Panc1 (cell line): ENCODE measurements around the gene OXCT2. TPM values are rescaled to one million over a fixed set of nuclear protein-coding genes. Genes with fewer than 3 reads are reported as not detected.

Source experiments
- ATAC-seq: fragments of 200-7000 bp; cut with Tn5 transposase; 2 replicates; pipeline ENCODE4 v1.9.1; 2020; ENCODE audit warnings: mild to moderate bottlenecking, moderate library complexity
- BruUV-seq: library from RNA; stranded (reverse); fragments of 400-500 nt; replicated peaks from 2 replicates; lab custom pipeline; 2021; lab: Mats Ljungman, UMichigan
- CTCF ChIA-PET: fragments of 300-600 bp; sonication (Branson Sonifier 250); formaldehyde crosslinking; loops from one replicate; lab custom pipeline; 2022; ENCODE audit warnings: antibody characterized with exemption; lab: Charles Lee
- POLR2A ChIA-PET: fragments of 300-600 bp; sonication (Branson Sonifier 250); formaldehyde crosslinking; loops from one replicate; lab custom pipeline; 2022; ENCODE audit warnings: antibody characterized with exemption; lab: Charles Lee
- DNase-seq: peaks from one replicate; pipeline ENCODE4 v3.0.0-alpha.2; 2010; ENCODE audit warnings: low read depth, low spot score
- H3K27ac ChIP-seq: 2 replicates; pipeline ENCODE4 v1.5.1; 2011; ENCODE audit warnings: mild to moderate bottlenecking, low read length, inconsistent platforms
- H3K27me3 ChIP-seq: fragments of 200-500 bp; sonication (Bioruptor generic); 2 replicates; pipeline ENCODE4 v1.6.0; 2014; ENCODE audit warnings: low read length, inconsistent platforms; ENCODE audit not compliant: control insufficient read depth, insufficient read depth
- H3K36me3 ChIP-seq: fragments of 200-500 bp; sonication (Bioruptor generic); 2 replicates; pipeline ENCODE4 v1.5.1; 2014; ENCODE audit warnings: inconsistent platforms, mild to moderate bottlenecking, low read length, moderate library complexity; ENCODE audit not compliant: control insufficient read depth, insufficient read depth
- H3K4me1 ChIP-seq: 2 replicates; pipeline ENCODE4 v1.5.1; 2011; ENCODE audit warnings: inconsistent platforms, mild to moderate bottlenecking, low read length, moderate library complexity; ENCODE audit not compliant: control insufficient read depth, insufficient read depth
- H3K4me3 ChIP-seq, 2 experiments: 2 replicates each; pipeline ENCODE4 v1.5.1; 2011 to 2012; ENCODE audit warnings: low read depth in 2 of 2, low read length in 2 of 2, mild to moderate bottlenecking in 2 of 2, inconsistent platforms in 1 of 2, moderate library complexity in 1 of 2
- H3K9me3 ChIP-seq: fragments of 200-500 bp; sonication (Bioruptor generic); 2 replicates; pipeline ENCODE4 v1.5.1; 2014; ENCODE audit warnings: low read depth, mild to moderate bottlenecking, inconsistent platforms, low read length, moderate library complexity; ENCODE audit not compliant: control insufficient read depth, insufficient read depth
- POLR2AphosphoS5 ChIP-seq: IDR thresholded peaks from 2 replicates; pipeline ENCODE4 v1.6.1; 2012; ENCODE audit warnings: mild to moderate bottlenecking, low read depth, low read length, moderate library complexity
- SIN3A ChIP-seq: IDR thresholded peaks from 2 replicates; pipeline ENCODE4 v1.6.1; 2012; ENCODE audit warnings: low read depth, mild to moderate bottlenecking, low read length, moderate library complexity, borderline replicate concordance; ENCODE audit not compliant: insufficient read depth
- TCF7L2 ChIP-seq: IDR thresholded peaks from 2 replicates; pipeline ENCODE4 v1.6.1; 2011; ENCODE audit warnings: mild to moderate bottlenecking, low read depth, low read length, inconsistent platforms
- in situ Hi-C: cut with HindIII; loops from 2 replicates; pipeline ENCODE4 v1.10.0; 2016; ENCODE audit warnings: low sequenced_read_pairs, low pct_unique_long_range_greater_than_20kb
- intact Hi-C: fragments of 100-400 bp; cut with micrococcal nuclease; formaldehyde crosslinking; loops from one replicate; pipeline ENCODE4 v1.10.0; 2022; ENCODE audit not compliant: unreplicated experiment
- total RNA-seq: library from RNA; stranded (reverse); gene quantifications from one replicate; pipeline ENCODE4 v1.2.1, GENCODE V29; 2021; ENCODE audit not compliant: unreplicated experiment
- TF ChIP-seq, protein P1 (sequence below): fragments of 450-650 bp; IDR thresholded peaks from 2 replicates; pipeline ENCODE4 v1.5.1; 2017; ENCODE audit warnings: mild to moderate bottlenecking
- TF ChIP-seq, protein P2 (sequence below), 2 experiments: IDR thresholded peaks; 2 replicates each; pipeline ENCODE4 v1.6.1; 2011 to 2012; ENCODE audit warnings: low read depth in 2 of 2, control low read depth in 1 of 2, low read length in 1 of 2, mild to moderate bottlenecking in 1 of 2, moderate library complexity in 1 of 2; ENCODE audit not compliant: insufficient read depth in 1 of 2

Gene OXCT2
- total RNA-seq, 1 experiment from 2014 or later = 1.9 TPM

DNA sequence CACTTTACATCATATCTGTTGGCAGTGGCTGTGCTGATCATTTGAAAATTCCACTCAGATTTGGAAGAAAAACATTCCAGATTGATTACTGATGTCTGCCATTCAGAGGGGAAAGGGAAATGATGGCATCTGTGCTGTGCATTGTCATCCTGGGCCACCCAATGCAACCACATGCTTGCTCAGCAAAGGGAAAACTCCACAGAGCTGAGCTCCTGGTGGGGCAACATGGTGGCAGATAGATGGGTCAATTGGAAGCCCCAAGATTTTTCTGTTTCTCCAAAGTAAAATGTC is 11.8 kb downstream of the OXCT2 start:
- in situ Hi-C loops (no loop called here), intact Hi-C loops (no loop called here)

DNA sequence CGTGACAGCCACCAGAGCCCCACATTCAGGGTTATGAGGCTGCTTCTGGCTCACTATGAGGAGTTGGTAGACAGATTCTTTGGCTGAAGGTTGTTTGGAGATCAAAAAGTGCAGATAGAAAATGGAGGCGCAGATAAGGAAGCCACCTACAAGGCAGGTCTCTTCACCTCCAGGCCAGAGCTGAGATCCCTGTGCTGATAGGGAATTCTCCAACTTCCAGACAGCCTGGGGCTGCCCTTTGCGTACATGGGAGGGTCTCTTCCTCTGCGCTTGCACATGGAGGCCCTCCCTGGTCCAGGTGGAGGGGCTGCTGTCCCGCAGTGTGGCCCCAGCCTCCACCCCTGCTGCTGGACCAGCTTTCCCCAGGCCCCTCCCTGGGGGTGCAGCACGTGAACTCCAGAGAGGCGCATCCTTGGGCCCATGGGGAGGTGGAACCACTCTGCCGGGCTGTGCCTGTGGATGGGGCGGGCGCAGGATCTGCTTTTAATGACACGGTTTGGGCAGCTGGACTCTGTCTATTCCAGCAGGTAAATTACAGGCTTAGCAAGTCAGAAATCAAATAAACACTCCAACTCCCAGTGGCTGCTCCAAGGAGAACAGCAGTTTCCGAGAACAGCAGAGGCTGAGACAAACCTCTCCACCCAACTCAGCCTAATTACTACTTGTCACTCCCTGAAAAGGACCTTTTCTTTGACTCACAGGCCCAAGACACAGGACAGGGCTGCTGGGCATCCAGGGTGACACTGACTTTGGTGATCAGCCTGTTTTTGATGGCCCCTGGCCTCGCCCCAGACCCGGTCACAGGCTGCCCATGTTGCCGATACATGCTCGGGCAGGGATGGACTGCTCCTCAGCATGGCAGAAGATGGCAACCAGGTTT is 12.4 kb downstream of the OXCT2 start:
- CTCF ChIA-PET = no interaction called here
- Histone ChIP-seq H3K4me1 (no peaks in the 10 kb centered on the region), H3K36me3 (peaks cover 2% of the 10 kb centered on the region; the same call in 1 of the 2 replicates), H3K27me3 (no peaks in the 10 kb centered on the region), H3K27ac (no peak overlapping the region), H3K9me3 (no peaks in the 10 kb centered on the region), H3K4me3 (no peak overlapping the region)
- POLR2A ChIA-PET = no interaction called here
- in situ Hi-C loops = no loop called here
- BruUV-seq = no TSS peak
- intact Hi-C loops = no loop called here
- TF ChIP-seq POLR2AphosphoS5 = no peak
- no peak for TF ChIP-seq SIN3A
- no peak for TF ChIP-seq TCF7L2
- TF ChIP-seq, protein P1, sequence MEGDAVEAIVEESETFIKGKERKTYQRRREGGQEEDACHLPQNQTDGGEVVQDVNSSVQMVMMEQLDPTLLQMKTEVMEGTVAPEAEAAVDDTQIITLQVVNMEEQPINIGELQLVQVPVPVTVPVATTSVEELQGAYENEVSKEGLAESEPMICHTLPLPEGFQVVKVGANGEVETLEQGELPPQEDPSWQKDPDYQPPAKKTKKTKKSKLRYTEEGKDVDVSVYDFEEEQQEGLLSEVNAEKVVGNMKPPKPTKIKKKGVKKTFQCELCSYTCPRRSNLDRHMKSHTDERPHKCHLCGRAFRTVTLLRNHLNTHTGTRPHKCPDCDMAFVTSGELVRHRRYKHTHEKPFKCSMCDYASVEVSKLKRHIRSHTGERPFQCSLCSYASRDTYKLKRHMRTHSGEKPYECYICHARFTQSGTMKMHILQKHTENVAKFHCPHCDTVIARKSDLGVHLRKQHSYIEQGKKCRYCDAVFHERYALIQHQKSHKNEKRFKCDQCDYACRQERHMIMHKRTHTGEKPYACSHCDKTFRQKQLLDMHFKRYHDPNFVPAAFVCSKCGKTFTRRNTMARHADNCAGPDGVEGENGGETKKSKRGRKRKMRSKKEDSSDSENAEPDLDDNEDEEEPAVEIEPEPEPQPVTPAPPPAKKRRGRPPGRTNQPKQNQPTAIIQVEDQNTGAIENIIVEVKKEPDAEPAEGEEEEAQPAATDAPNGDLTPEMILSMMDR = no peak
- TF ChIP-seq, protein P2, sequence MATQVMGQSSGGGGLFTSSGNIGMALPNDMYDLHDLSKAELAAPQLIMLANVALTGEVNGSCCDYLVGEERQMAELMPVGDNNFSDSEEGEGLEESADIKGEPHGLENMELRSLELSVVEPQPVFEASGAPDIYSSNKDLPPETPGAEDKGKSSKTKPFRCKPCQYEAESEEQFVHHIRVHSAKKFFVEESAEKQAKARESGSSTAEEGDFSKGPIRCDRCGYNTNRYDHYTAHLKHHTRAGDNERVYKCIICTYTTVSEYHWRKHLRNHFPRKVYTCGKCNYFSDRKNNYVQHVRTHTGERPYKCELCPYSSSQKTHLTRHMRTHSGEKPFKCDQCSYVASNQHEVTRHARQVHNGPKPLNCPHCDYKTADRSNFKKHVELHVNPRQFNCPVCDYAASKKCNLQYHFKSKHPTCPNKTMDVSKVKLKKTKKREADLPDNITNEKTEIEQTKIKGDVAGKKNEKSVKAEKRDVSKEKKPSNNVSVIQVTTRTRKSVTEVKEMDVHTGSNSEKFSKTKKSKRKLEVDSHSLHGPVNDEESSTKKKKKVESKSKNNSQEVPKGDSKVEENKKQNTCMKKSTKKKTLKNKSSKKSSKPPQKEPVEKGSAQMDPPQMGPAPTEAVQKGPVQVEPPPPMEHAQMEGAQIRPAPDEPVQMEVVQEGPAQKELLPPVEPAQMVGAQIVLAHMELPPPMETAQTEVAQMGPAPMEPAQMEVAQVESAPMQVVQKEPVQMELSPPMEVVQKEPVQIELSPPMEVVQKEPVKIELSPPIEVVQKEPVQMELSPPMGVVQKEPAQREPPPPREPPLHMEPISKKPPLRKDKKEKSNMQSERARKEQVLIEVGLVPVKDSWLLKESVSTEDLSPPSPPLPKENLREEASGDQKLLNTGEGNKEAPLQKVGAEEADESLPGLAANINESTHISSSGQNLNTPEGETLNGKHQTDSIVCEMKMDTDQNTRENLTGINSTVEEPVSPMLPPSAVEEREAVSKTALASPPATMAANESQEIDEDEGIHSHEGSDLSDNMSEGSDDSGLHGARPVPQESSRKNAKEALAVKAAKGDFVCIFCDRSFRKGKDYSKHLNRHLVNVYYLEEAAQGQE (IDR thresholded peaks at IDR 0.05; ENCODE audit: insufficient read depth in 1 of 2, low read depth in 2 of 2, low read length in 1 of 2) = no peak
- ATAC-seq (no peak), DNase-seq (no peak)

More for the DNA sequence above, 11.8 kb downstream of the OXCT2 start:
- BruUV-seq = no TSS peak
- Histone ChIP-seq H3K4me1 (no peaks in the 10 kb centered on the region), H3K27me3 (no peaks in the 10 kb centered on the region), H3K27ac (no peak overlapping the region), H3K36me3 (peaks cover 2% of the 10 kb centered on the region; the same call in 1 of the 2 replicates), H3K4me3 (no peak overlapping the region), H3K9me3 (no peaks in the 10 kb centered on the region)
- TF ChIP-seq SIN3A = no peak
- TF ChIP-seq POLR2AphosphoS5 = no peak
- TF ChIP-seq, protein P1 = no peak
- no peak for TF ChIP-seq TCF7L2
- TF ChIP-seq, protein P2 (IDR thresholded peaks at IDR 0.05; ENCODE audit: insufficient read depth in 1 of 2, low read depth in 2 of 2, low read length in 1 of 2) = no peak
- ATAC-seq (no peak), DNase-seq (no peak)
- ChIA-PET CTCF (no interaction called here), POLR2A (no interaction called here)
